GM18907 (cell line): Measurements from ENCODE around the gene VSTM2L.

Experiments
- ATAC-seq: cut with Tn5 transposase; IDR thresholded peaks from one replicate; pipeline ENCODE4 v1.9.1; 2021; ENCODE audit warnings: mild to moderate bottlenecking, moderate library complexity; ENCODE audit not compliant: unreplicated experiment

VSTM2L gene

DNA sequence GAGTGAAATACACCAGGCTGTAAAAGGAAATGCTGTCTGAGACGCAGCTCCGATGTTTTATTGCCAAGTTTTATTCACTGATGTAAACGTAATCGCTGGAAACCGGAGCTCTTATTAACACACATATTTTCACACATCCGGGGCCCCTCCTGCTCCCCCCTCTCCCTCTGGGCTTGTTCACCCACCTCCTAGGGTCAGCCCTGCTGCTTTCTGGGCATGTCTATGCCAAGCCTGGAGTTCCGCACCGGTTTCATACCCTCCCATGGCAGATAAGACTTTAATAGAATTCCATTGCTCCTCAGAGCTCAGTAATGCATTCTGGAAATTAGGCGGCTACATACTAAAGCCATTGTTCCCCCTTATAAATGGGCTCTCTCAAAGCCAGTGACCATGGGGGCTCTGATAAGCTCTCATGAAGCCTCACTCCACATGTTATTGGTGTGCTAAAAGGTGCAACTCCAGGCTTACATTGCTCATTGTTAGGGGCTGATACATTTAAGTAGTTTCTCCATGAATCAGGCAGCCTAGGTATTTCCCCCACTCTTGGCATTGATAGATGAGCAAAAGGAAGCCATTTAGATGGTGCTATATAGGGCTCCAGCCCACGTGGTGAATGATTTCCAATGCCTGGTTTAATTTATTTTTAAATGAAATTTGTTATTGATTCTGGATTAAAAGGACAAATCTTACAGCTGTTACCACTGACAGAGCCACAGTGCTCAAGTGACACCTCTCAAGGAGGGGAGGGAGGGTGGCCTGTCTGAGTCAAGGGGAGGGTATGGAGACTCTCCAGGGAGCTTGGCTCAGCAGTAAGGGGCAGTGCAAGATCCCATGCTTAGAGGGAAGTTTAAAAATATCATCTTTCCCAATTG is 4.5 kb upstream of the VSTM2L start:
- no peak for ATAC-seq

DNA sequence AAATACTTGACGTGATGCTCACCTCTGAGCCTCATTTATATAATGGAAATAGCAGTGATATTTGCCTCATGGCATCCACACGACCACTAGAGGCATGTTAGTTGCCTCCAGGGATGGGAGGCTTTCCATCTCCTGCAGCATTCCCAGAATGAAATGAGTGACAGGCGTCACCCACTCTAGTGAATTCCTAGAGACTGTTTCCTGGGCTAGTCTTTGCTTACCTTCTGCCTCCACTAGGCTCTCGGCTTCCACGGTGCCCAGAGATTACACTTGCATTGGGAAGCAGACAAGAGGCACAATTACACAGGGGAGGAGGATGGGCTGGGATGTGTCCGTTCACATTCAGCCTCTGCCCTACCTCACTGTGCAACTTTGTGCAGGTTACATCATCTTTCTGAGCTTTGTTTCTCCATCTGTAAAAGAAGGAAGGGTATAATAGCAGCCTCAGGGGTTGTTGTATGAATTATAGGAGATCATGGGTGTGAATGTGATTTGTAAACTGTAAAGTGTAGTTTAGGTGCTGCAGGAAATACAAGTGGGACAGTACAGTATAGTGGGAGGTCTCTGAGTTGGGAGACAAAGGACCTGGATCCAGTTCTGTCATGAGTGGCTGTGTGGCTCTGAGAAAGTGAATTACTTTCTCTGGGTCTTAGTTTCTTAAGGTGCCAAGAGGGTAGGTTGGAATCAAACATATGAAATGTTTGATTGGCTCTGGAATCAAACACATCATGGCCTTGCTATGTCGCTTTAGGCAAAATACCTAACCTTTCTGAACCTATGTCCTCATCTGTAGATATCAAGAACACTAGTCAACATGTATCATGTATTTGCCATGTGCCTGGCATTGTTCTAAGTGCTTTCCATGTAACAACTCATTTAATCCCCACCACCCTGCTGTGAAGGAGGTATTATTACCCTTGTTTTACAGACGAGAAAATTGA is 3.6 kb upstream of the VSTM2L start:
- no peak for ATAC-seq

DNA sequence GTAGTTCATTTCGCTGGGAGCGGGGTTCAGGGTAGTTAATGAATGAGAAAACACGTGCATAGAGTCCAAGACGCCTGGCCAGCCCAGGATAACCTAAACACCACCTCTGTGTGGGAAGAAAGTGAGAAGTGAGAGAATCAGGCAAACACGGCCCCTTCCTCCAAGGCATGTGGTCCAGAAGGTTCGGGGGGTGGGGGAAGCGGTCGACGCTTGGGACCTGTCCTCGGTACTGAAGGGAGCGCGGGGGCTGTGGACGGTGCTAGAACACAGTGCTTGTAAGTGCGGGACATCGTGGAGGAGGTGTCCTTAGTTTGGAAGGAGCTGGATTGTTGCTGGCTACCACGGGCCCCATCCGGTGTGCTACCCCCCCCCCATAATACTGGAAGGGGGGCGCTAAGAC is 1.7 kb upstream of the VSTM2L start:
- no peak for ATAC-seq

DNA sequence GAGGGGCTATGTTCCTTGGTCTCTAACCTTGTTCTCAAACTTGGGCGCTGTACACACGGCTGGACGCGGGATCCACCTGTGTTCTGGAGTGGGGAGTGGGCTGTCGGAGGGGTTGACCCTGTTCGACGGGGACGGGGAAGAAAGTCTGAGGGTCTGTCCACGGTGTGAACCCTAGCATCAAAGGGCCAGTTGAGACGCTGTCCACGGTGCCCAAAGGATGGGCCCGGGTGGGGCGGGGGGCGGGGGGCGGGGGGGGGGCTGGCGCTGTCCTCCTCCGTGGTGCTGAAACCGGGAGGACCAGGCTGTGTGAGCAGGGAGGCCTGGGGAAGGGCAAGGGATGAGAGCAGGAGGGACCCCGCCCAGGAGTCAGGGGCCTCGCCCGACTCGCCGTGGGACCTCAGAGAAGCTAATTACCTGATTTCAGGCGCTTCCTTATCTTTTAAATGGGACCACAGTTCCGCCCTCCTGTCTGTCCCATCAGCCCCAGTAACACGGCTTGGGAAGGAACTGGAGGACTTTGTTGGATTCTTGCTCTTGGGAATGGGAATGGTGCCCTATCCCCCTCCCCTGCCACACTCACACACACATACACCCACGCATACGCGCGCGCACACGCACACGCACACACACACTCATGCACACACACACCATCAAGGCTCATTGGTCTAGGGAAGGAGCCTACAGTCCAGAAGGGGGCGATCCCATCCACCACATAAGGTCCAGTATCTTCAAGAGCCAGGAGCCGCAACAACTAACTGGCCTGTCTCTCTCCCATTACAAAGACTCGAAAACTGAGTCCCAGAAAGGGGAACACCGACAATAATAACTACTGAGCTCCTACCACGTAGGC is 1.0 kb upstream of the VSTM2L start:
- ATAC-seq = no peak

DNA sequence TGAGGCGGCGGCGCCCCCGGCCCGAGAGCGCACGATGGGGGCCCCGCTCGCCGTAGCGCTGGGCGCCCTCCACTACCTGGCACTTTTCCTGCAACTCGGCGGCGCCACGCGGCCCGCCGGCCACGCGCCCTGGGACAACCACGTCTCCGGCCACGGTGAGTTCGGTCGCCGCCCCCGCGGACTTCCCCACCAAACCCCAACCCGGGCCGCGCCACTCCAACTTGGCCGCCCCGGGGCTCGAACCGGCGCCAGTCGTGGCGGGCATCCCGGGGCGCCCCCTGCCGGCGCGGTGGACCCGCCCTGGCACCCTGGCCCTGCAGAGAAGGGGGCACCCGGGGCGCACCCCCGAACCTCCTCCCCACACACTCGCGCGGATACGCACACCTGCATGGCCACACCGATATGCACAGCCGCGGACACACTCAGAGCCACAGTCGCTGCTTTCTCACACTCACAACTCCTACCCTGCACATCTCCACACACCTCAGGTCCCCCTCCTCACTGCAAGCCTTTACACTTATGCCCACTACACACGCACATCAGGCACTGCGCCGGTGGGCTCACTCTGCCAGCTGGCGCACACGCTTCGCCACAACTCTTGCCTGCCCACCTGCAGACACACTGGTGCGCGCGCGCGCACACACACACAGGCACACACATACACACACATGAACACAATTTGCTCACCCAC is 535 bp downstream of the VSTM2L start:
- no peak for ATAC-seq

DNA sequence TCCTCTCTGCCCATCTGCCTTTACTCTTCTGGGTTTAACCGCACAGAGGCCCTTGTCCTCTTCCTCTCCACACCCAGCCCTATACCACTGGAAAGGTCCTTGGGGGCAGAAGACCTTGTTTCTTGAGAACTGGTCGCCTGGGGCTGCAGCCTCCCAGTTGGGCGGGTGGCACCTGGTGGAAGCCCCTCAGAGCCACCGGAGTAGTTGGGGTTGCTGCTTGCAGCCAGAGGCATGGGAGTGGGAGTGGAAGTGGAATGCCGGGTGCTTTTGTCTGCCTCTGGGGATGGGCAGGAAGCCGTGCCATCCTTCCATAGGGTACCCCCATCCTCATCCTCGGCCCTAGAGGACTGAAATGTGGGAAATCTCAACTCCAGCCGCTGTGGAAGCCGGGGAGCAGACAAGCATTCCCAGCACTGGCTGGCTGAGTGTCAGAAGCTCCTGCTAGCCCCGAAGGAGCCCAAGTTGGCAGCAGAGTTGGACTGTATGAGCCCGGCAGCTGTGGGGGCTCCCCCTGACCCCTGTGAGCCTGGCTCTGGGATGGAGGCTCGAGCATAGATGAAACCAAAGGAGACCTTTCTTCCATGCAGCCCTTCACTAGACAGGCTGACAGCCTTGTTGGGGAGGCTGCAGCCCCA is 1.2 kb downstream of the VSTM2L start:
- no peak for ATAC-seq

DNA sequence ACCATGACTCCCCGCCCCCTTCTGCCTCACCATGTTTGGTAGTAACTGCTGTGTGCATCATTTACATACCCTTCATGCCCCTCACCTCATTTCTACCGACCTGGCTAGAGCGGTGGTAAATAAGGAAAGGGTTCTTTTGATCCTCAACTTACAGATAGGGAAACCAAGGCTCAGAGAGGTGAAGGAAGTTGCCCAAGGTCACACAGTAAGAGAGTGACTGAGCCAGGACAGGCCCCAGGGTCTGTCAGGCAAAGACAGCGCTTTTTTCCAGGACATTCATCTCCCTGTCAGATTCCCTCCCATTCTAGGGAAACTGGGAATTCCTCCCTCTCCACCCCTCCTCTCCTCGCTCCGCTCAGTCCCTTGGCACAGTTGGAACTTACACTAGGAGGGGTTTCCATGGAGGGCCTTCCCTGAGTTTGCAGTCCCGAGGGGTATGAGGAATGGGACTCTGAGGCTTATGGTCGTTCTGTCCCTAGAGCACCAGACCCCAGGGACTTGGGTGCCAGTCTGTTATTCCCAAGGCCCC is 2.0 kb downstream of the VSTM2L start:
- no peak for ATAC-seq

DNA sequence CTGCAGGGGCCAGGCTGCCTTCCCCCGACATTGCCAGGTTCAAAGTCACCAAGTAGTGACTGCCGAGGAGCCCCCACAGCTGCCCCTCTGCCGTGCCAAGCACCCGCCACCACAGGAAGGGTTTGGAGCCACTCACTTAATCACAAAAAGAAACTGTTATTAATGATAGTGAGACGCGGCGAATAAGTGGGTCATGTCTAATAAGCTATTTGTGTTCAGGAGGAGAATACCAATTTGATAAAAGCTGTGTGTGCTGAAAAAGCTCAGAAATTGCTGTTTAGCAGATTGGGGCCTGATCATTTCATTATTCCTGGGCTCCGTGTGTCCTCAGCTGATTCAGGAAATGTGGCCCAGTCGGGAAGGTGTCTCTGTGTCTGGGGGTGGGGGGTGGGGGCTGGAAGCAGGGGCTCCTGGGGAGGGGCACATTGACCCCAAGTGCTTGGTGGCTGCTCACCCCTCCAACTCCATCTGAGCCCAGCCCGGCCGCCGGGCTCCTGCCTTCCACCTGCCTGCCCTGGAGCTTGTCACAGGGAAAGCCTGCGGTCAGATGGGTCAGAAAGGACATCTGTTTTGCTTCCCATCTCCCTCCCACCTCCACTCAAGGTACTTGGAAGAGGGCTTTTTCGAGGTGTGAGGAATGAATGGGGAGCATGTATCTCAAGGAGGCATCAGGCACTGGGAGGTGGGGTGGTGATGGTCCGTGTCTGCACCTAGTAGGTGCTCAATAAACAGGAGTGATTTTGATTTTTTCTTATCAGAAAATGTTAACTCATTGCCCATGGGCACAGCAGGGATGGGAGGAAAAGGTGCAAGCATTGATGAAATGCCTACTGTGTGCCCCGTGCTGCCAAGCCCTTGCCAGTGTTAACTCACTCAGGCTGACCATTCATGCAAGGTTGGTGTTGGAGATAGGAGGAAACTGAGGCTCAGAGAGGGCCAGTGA is 3.0 kb downstream of the VSTM2L start:
- ATAC-seq = no peak

DNA sequence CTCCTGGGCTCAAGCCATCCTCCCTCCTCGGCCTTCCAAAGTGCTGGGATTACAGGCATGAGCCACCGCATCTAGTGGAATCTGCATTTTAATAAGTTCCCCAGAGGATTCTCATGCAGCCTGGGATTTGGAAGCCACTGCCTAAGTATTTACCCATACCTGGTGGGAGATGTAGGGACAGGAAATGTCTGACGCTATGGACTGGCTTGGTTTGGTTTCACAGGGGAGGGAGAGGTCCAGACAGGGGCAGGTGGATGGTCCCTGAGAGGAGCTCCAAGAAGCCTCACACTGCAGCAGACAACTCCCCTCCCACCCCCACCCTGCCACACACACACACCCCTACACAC is 4.4 kb downstream of the VSTM2L start:
- ATAC-seq = no peak

DNA sequence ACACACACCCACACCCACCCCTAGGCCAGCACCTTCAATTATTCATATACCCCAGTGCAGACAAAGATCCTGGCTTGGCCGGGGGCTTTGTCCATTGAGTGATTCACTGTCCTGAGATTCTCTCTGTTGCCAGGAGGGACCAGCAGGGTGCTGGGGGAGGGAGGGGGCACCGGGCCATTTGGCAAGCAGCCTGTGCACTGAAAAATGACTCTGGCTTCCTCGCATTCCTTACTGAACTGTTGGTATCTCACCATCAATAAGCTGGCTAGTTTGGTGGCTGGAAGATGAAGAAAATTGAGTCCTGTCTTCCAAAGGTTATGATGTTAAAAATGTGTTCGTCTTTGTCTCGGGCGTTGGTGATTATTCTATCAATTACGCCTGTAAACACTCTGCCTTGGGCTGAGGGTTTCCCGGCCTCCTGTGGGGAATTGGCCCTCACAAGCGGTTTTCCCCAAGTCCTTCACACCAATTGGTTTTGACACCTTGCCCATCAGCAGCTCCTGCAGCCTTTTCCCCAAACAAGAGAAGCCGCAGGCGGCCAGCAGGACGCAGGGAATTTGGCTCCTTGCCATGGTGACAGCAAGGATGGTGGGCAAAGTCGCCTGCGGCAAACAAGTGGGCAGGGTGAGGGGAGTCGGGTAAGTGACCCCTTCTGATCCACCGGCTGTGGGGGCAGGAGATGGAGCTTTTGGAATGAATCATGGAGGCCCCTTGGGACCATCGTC is 4.9 kb downstream of the VSTM2L start:
- ATAC-seq = no peak

DNA sequence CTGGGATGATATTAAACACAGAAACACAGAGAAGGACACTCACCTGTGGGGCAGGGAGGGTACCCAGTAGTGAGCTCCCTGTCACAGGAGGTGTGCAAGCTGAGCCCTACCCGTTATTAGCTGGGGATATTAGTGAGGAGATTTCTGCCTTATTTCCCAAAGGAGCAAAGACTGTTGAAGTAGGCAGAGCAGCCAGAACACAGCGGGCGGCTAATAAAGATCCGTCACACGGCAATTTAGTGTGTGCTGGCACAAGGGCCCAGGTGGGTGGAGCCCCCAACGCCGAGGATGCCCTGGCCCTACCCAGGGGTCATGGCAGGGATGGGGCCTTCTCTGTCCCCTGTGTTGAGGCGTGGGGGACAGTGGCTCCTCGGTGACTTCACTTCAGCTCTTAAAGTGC is 8.3 kb downstream of the VSTM2L start:
- ATAC-seq = no peak

DNA sequence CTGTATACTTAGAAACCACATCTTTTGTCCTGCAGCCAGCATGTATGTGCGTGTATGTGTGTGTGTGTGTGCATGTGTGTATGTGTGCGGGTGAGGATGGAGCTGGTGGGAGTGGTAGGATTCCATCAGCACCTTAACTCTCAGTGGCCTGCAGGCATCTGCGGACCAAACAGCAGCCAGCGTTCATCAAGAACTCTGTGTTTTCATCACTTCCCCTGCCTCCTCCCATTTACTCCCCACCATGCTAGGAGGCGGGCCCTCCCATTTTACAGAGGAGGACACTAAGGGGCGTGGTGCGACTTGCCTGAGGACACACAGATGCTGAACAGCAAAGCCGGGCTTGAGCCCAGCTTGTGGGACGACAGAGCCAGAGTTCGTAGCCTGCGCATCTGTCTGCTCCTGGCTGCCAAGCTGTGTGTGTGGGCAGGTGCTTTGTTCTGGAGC is 8.9 kb downstream of the VSTM2L start:
- no peak for ATAC-seq

DNA sequence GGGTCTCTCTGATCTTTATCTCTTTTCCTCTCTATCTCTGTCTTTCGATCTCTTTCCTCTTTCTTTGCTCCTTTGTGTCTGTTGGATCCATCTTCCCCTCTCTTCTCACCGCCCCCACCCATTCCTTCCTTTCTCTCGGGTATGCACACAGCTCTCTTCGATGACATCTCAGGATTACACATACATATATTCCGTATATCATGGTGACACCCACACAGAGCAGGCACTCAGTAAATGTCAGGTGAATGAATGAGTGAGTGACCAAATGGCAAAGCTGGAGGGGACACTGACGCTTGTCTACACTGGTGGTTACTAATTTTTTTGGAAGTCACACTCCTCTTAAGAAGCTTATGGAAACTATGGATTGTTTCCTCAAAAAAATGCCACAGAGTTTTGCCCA is 9.9 kb downstream of the VSTM2L start:
- ATAC-seq = no peak

DNA sequence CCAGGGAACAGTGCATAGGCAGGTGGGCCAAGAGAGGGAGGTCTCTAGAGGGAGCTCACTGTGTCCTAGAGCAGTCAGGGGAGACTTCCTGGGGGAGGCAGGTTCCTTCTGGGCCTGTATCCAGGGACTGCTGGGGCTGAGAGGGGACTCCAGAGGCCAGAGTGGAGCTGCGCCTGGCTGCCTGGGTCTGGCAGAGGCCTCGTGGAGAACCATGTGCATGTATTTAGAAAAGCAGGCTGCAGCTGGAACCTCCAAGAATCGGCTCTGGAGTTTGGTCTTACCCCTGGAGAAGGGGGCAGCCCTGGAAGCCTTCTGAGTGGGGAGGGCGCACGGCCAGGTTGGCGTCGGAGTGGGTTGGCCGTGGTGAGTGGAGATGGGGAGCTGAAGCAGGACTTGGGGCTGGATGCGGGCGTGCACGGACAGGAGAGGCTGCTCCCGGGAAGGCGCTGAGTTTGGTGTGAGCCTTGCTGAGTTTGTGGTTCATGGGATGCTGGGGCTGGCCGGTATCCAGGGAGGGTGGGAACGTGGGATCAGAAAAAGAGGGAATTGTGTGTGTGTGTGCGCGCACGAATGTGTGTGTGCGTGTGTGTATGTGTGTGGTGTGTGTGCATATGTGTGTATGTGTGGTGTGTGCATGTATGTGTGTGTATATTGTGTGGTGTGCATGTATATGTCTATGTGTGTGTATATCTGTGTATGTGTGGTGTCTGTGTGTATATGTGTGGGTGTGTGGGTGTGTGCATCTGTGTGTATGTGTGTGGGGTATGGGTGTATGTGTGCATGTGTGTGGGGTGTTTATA is 10.8 kb downstream of the VSTM2L start:
- ATAC-seq = no peak

DNA sequence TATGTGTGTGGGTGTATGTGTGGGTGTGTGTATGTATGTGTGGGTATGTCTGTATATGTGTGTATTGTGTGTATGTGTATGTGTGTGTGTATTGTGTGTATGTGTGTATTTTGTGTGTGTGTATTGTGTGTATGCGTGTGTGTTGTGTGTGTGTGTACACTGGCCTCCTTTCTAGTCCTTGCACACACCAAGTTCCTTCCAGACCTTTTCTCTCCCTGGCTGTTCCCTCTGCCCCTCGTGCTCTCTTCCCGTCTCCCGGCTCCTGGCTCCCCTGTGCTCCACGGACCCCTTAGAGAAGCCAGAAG is 11.4 kb downstream of the VSTM2L start:
- ATAC-seq = no peak

DNA sequence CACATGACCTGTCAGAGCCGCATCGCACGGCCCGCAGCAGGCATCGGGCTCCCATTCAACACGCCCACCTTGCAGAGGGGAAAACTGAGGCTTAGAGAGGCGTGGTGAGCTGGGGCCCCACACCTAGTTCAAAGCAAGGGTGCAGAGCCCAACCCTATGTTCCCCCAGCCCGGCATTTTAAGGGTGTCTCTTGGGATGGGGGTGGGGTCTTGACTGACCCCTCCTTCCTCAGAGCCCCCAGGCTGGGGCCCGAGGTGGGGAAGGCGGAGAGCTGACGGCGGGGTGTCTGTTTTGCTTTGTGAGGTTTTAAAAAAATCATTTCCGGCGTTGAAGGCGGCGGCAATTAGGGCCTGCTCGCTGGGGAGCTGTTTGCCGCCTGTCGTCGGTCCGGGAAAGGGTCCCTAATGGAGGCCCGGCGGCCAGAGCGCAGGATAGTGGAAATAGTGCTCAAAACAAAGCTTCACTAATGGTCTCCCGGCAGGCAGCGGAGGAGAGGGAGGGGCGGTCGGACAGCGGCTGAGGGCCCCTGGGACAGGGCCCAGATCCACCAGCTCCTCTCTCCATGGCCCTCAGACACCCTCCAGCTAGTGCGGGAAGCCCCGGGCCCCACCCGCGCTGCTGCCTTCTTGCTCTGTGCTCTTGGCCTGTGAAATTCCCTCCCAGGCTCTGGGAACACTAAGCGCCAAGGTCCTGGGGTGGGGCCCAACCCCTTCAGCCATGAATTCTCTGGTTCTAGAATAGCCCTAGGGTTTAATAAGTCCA is 11.9 kb downstream of the VSTM2L start:
- ATAC-seq = no peak

DNA sequence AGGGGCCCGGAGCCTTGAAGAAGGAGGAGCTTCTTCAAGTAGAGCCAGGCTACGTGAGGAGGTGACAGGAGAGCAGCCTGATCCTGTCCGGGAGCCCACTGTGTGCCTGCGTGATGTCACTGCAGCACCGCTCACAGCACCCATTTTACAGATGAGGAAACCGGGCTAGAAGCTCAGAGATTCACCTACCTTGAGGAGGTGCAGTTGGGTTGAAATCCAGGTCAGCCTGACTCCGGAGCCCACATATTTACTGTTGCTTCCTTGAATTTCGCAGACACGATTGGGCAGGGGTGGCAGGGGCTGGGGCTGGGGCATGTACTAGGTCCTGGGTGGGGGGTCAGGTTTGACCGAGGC is 12.5 kb downstream of the VSTM2L start:
- ATAC-seq = no peak
